HG02588 (cell line): ENCODE measurements around the gene SMIM10L2A.
"Not testable (repeated sequence)": the region's sequence is repeated elsewhere in the genome, so short reads cannot be mapped to it uniquely, and the experiment has no call there.

Source experiments
- ATAC-seq: cut with Tn5 transposase; IDR thresholded peaks from one replicate; pipeline ENCODE4 v1.9.1; 2021; ENCODE audit warnings: mild to moderate bottlenecking, moderate library complexity; ENCODE audit not compliant: unreplicated experiment

The SMIM10L2A gene

DNA sequence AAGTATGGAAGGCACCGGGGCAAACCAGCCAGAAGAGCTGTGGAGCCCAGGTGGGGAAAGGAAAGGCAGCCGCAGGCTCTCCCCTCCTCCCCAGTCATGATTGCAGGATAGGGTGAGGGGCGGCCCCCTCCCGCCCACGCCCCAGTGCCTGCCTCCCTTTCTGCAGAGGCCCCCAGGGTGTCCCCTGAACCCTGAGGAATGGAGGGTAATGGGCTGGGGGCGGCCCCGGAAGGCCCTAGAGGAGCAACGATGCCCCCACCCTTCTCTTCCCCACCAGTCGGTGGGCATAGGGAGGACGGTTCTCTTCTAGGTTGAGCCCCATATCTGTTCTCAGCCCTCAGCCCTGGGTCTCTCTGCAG is 1.0 kb downstream of the SMIM10L2A start:
- not testable (repeated sequence) for ATAC-seq

DNA sequence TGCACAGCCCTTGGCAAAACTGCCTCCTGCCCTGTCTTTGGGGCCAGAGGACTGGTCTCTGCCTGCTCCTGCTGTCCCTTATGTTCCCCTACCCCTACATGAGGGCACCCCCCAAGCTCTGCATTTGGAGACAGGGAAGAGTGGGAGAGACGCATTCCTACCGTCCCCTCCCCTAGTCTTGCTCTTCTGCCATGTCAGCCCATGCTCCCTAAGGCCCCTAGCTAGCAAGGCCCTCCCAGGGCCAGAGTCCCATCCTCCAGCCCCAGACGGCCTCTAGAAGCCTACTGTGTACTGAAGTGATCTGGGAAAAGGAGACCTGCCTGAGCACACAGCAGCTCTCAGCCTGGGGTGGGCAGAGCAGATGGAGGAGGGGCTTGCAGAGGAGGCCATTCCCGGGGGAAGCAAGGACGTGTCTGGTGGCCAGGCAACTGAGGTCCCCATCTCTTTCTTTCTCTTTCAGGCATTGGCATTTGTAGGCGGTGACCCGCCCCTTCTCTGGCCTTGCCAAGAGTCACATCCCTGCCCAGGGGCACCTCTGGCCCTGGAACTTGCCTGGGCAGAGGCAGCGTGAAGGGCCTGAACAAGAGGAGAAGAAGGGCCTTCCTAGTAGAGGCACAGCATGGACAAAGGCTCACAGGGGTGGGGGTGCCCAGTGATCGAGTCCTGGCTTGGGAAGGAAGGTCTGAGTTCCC is 1.6 kb downstream of the SMIM10L2A start:
- ATAC-seq: not testable (repeated sequence)

DNA sequence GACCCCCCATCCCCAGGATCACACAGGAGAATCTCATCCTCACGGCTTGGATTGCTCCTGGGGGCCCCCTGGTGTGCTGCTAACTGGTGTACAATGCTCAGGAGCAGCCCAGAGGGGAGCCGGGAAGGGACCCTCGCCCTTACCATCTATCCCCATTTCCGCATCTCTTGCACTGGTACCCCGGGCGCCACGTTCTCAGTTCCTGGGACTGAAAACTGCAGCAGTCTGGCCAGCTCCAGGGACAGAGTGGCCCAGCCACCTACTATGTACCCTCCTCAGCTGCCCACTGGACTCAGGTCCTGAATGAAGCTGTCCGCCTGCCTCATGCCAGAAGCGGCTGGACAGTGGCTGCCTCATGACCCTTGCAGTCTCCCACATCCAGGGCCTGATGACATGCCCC is 2.7 kb downstream of the SMIM10L2A start:
- no peak for ATAC-seq

DNA sequence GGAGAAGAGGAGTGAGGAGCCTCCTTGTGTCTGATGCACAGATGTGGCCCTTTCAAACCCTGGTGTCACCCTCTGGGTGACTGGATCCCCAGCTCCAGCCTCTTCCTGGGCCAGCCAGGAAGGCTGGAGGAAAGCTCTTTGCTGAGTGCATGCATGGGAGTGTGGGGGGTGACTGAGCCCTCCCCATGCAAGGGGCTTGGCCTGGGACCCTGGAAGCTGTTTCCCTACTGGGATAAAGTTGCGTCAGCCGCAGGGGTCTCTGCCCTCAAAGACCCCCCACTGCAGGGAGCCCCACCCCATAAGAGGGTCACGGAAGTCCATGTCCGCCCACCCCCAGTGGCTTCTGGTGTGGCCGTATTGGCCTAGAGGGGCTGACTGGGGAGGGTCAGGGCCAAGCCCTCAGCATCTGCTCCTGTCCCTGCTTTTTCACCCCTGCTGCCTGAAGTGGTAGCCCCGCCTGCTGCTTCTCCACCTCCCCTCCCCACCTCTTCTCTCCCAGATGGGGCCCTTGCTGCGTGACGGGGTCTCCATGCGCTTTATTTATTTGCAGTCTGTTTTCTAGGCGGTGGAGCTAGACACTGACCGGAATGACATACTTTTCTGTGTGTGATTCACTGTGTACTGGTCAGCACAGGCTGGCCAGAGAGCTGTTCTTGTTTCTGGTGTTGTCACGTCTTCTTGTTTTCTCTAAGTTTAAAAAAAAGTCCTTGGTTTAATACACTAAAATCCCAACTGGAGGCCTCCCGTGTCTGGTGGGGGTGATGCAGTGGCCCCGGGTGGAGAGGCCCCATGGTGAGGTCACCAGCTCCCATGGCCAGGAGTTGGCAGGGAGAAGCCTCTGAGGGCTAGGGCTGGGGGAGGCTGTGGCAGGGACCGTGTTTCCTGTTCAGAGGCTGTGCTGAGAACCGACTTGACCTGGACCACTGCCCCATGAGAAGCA is 3.6 kb downstream of the SMIM10L2A start:
- no peak for ATAC-seq

DNA sequence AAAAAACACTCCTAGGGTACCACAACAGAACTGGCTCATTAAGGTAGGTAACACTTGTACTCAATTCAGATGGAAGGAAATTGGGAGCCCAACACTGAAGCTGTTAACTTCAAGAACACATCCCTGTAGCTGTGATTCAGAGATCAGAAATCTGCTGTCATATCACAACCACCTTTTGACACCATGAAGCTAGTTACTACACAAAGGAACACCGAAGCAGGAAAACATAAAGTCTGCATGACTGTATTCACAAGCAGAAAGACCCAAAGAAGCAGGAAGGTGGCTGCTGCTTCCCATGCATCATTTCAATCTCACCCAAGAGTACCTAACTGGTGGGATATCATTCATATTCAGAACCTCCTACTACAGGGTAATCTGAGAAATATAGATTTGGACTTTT is 7.7 kb downstream of the SMIM10L2A start:
- no peak for ATAC-seq

DNA sequence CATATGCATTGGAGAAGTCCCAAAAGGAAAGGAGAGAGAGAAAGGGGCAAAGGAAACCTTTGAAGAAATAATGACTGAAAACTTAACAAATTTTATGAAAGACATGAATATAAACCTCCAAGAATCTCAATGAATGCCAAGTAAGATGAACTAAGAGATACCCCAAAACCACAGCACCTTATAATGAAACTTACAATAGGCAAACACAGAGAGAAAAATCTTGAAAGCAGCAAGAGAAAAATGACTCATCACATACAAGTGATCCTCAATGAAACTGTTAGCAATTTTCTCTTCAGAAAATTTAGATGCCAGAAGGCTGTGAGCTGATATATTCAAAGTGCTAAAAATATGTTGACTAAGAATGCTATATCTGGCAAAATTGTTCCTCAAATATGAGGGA is 10.1 kb downstream of the SMIM10L2A start:
- no peak for ATAC-seq

DNA sequence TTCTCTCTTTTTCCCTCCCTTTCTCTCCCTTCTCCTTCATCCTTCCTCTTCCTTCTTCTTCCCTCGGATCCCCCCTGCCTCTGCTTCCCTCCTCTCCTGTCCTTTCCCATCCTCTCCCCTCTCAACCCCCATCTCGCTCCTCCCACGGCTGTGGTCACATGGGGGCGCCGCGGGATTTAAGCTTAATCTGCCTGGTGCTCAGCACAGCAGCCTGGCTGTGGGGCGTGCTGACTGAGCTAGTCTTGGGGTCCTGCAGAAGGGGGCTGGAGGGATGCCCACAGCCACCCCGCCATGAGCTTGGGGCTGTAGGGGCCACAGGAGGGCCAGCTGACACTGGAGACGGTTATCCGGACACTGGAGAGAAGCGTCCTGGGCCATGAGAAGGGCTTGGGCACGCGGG is 10.7 kb downstream of the SMIM10L2A start:
- ATAC-seq: no peak

DNA sequence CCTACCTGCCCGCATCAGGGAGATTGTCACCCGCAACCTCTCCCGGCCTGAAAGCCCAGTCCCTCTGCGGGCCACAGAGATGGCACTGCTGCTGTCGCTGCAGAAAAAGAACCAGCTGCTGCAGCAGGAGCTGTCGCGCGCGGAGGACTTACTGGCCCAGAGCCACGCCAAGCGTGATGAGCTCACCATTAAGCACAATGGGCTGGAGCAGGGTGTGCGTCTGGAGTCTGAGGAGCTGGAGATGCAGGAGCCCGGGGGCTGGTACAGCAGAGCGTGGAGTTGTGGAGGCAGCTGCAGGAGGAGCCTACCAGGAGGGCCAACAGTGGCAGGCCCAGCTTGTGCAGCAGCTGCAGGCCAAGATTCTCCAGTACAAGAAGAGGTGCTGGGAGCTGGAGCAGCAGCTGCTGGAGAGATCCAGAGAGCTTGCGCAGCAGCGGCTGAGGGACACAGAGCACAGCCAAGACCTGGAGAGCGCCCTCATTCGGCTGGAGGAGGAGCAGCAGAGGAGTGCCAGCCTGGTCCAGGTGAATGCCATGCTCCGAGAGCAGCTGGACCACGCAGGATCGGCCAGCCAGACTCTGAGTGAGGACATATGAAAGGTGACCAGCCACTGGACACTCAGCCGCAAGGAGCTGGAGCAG is 11.3 kb downstream of the SMIM10L2A start:
- no peak for ATAC-seq

- no peak for ATAC-seq
Measured at GRCh38 chrX:135433531-135434257, 11.9 kb downstream of the SMIM10L2A start.

DNA sequence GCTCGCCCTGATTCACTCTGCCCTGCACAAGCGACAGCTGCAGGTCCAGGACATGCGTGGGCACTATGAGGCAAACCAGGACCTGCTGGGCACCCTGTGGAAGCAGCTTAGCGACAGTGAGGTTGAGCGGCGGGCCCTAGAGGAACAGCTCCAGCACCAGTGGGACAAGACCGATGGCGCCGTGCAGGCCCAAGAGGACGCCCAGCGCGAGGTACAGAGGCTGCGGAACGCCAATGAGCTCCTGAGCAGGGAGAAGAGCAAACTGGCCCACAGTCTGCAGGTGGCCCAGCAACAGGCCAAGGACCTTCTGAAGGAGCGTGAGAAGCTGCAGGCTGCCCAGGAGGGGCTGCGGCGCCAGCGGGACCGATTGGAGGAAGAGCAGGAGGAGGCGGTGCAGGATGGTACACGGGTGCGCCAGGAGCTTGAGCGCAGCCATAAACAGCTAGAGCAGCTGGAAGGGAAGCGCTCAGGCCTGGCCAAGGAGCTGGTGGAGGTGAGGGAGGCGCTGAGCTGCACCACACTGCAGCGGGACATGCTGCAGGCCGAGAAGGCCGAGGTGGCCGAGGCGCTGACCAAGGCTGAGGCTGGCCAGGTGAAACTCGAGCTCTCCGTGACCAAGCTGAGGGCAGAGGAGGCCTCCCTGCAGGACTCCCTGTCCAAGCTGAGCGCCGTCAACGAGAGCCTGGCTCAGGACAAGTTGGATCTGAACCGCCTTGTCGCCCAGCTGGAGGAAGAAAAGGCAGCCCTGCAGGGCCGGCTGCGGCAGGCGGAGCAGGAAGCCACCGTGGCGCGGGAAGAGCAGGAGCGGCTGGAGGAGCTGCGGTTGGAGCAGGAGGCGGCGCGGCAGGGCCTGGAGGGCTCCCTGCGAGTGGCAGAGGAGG is 12.8 kb downstream of the SMIM10L2A start:
- no peak for ATAC-seq

DNA sequence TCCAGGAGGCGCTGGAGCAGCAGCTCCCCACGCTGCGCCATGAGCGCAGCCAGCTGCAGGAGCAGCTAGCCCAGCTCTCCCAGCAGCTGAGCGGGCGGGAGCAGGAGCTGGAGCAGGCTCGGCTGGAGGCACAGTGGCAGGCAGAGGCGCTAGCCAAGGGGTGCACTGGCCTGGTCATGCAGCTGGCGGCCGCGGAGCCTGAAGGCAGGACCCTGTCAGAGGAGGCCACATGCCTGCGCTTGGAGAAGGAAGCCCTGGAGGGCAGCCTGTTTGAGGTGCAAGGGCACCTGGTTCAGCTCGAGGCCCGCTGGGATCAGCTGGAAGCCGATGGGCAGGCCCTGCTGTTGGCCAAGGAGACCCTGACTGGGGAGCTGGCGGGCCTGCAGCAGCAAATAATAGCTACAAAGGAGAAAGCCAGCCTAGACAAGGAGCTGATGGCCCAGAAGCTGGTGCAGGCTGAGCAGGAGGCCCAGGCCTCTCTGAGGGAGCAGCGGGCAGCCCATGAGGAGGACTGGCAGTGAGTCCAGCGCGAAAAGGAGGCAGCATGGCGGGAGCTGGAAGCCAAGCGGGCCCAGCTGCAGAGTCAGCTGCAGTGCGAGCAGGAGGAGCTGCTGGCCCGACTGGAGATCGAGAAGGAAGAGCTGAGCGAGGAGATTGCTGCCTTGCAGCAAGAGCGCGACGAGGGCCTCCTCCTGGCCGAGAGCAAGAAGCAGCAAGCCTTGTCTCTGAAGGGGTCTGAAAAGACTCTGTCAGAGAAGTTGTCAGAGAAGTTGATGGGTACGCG is 13.6 kb downstream of the SMIM10L2A start:
- ATAC-seq: no peak

DNA sequence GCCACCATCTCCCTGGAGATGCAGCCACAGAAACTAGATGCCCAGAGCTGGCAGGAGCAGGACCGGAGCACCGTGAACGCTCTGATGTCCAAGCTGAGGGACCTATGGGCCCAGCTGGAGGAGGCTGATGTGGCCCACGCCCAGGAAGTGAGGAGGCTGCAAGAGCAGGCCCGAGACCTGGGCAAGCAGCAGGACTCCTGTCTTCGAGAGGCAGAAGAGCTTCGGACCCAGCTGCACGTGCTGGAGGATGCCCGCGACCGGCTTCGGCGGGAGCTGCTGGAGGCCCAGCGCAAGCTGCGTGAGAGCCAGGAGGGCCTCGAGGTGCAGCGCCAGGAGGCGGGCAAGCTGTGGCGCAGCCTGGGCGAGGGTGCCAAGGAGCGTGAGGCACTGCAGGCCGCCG is 14.2 kb downstream of the SMIM10L2A start:
- ATAC-seq: no peak

DNA sequence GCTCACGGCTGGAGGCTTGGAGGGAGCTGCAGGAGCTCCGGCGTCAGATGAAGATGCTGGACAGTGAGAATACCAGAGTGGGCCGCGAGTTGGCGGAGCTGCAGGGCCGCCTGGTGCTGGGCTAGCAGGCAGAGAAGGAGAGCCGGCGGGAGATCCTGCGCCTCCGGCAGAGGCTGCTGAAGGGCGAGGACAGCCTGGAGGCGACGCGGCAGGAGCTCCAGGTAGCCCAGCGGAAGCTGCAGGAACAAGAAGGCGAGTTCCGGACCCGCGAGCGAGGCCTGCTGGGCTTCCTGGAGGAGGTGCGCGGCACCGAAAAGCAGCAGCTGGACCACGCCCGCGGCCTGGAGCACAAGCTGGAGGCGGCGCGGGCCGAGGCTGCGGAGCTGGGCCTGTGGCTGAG is 14.7 kb downstream of the SMIM10L2A start:
- ATAC-seq: no peak

DNA sequence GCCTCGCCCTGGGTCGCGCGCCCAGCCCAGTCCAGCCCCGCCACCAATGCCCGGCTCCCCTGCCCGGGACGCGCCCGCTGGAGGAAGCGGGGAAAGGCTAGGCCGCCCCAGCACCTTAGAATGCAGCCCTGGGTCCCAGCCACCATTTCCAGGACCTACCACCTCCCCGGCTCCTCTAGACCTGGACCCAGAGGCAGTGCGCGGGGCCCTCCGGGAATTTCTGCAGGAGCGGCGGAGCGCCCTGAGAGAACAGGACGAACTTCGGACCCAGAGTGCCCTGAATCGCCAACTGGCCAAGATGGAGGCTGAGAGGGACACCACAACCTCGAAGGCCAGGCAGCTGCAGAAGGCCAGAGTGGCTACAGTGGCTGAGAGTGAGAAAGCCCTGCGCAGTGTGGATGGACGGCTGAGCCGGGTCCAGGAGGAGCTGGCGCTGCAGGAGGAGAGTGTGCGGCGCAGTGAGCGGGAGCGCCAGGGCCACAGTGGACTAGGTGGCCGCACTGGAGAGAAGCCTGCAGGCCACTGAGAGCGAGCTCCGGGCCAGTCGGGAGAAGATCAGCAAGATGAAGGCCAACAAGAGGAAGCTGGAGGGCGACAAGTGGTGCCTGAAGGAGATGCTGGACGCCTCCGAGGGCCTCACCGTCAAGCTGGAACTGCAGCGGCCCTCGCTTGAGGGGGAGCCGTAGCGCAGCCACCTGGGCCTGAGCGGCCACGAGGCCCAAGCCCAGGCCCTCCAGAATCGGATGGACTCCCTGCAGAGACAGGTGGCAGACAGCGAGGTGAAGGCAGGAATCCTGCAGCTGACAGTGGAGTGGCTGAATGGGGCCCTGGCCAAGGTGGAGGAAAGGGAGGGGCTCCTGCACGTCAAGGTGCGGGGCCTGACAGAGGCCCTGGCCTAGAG is 15.5 kb downstream of the SMIM10L2A start:
- no peak for ATAC-seq

- ATAC-seq: no peak
Measured at GRCh38 chrX:135437867-135438733, 16.4 kb downstream of the SMIM10L2A start.

- ATAC-seq: no peak
Measured at GRCh38 chrX:135438734-135439043, 16.9 kb downstream of the SMIM10L2A start.
